Spleen (tissue), 11 donors: Measurements from ENCODE around the gene GALNT17. TPM values are rescaled to one million over a fixed set of nuclear protein-coding genes. Genes with fewer than 3 reads are reported as not detected.

Experiments used
- DNase-seq: peaks from one replicate; pipeline ENCODE4 v3.0.0-alpha.2; 2020
- H3K27ac ChIP-seq, 8 donors: fragments of 200-600 bp; sonication (generic) in 7 of 8; 1 replicate in 4 of 8; 2 replicates in 4 of 8; pipeline versions ENCODE4 v1.5.0 to v1.8.0; 2016 to 2021; ENCODE audit warnings: inconsistent platforms in 4 of 8, mild to moderate bottlenecking in 4 of 8, moderate library complexity in 1 of 8
- H3K27me3 ChIP-seq, 7 donors: fragments of 200-600 bp; sonication (generic) in 6 of 7; replicated peaks in 1 of 7; 1 replicate in 4 of 7; 2 replicates in 3 of 7; pipeline versions ENCODE4 v1.5.0 to v1.8.0; 2016 to 2021; ENCODE audit warnings: inconsistent platforms in 3 of 7, mild to moderate bottlenecking in 1 of 7
- H3K36me3 ChIP-seq, 6 donors: fragments of 200-600 bp; sonication (generic) in 5 of 6; 1 replicate in 4 of 6; 2 replicates in 2 of 6; pipeline versions ENCODE4 v1.5.0 to v1.8.0; 2016 to 2021; ENCODE audit warnings: inconsistent platforms in 2 of 6
- H3K4me1 ChIP-seq, 6 donors: fragments of 200-600 bp; sonication (generic) in 5 of 6; 1 replicate in 3 of 6; 2 replicates in 3 of 6; pipeline versions ENCODE4 v1.5.0 to v1.8.0; 2016 to 2021; ENCODE audit warnings: inconsistent platforms in 3 of 6
- H3K4me3 ChIP-seq, 8 donors: fragments of 200-600 bp; sonication (generic) in 7 of 8; 1 replicate in 4 of 8; 2 replicates in 4 of 8; pipeline versions ENCODE4 v1.5.0 to v1.8.0; 2016 to 2021; ENCODE audit warnings: inconsistent platforms in 4 of 8, mild to moderate bottlenecking in 4 of 8, moderate library complexity in 2 of 8
- H3K9me3 ChIP-seq, 8 donors: fragments of 200-600 bp; sonication (generic) in 7 of 8; 1 replicate in 4 of 8; 2 replicates in 4 of 8; pipeline versions ENCODE4 v1.5.0 to v1.8.0; 2016 to 2021; ENCODE audit warnings: inconsistent platforms in 4 of 8
- POLR2A ChIP-seq, 3 donors: fragments of 450-650 bp; IDR thresholded peaks; one replicate each; pipeline ENCODE4 v1.5.1; 2017; ENCODE audit warnings: antibody characterized with exemption in 3 of 3, mild to moderate bottlenecking in 1 of 3
- POLR2AphosphoS5 ChIP-seq, 3 donors: sonication (generic); formaldehyde crosslinking; IDR thresholded peaks; one replicate each; pipeline ENCODE4 v1.5.1; 2017; ENCODE audit warnings: antibody characterized with exemption in 3 of 3
- WGBS, 5 donors: extraction: QIAGEN DNeasy Blood & Tissue Kit in 3 of 5; methylation state at CpG; one replicate each; pipeline versions ENCODE4 v1.1.5 to v1.1.7; 2013 to 2018; 5-methylcytosine and 5-hydroxymethylcytosine counted together
- intact Hi-C: fragments of 100-400 bp; cut with DNase I; formaldehyde crosslinking; loops from one replicate; pipeline ENCODE4 v1.15.0; 2023; ENCODE audit warnings: low total_unique reads
- polyA plus RNA-seq, 3 donors: library from polyadenylated mRNA; stranded (reverse); fragments of 200-250 nt; gene quantifications; one replicate each; pipeline ENCODE4 v1.2.1, GENCODE V29; 2013
- total RNA-seq, 7 donors: library from RNA; depleted of rRNA in 3 of 7; stranded (reverse); fragments of >200 nt in 3 of 7; fragmentation: NEBNext Ultra II Directional in 4 of 7; extraction: Animal tissue kit (Norgen Biotek cat#: 25700) in 4 of 7; gene quantifications; one replicate each; pipeline versions ENCODE4 v1.1.0 to v1.2.1, GENCODE V29; 2016 to 2021
- TF ChIP-seq, protein P1 (sequence below), 11 experiments: fragments of 200-600 bp in 7 of 11; fragments of 450-650 bp in 4 of 11; sonication (generic) in 4 of 11; IDR thresholded peaks in 8 of 11; conservative IDR thresholded peaks in 3 of 11; 1 replicate in 7 of 11; 2 replicates in 4 of 11; pipeline versions ENCODE4 v1.4.0 to v1.8.0; 2016 to 2021; ENCODE audit warnings: antibody characterized with exemption in 11 of 11, inconsistent platforms in 4 of 11, mild to moderate bottlenecking in 1 of 11
- donor health status: healthy with polysubstance abuse.
- donor health status: DM: no; HTN: no; CAD: no; lungs with moderate emphysema.
- donor health status: DM: no; HTN: no; CAD: no.
- donor health status: Bipolar disorder and iron deficiency.
- donor health status: healthy.
- donor health status: DM: no; HTN: no; CAD: no.
- donor health status: DM: yes; HTN: yes; CAD: no.

The GALNT17 gene
- total and polyA plus RNA-seq, 10 donors: 0.39 to 10.8 (median 3.1) TPM

- DNase-seq: no peak
- TF ChIP-seq, protein P1, sequence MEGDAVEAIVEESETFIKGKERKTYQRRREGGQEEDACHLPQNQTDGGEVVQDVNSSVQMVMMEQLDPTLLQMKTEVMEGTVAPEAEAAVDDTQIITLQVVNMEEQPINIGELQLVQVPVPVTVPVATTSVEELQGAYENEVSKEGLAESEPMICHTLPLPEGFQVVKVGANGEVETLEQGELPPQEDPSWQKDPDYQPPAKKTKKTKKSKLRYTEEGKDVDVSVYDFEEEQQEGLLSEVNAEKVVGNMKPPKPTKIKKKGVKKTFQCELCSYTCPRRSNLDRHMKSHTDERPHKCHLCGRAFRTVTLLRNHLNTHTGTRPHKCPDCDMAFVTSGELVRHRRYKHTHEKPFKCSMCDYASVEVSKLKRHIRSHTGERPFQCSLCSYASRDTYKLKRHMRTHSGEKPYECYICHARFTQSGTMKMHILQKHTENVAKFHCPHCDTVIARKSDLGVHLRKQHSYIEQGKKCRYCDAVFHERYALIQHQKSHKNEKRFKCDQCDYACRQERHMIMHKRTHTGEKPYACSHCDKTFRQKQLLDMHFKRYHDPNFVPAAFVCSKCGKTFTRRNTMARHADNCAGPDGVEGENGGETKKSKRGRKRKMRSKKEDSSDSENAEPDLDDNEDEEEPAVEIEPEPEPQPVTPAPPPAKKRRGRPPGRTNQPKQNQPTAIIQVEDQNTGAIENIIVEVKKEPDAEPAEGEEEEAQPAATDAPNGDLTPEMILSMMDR (IDR thresholded peaks at IDR 0.05 in 8 of 11, conservative IDR thresholded peaks at IDR 0.05 in 3 of 11): no peak
- TF ChIP-seq POLR2A (IDR thresholded peaks at IDR 0.05) (no peak), POLR2AphosphoS5 (IDR thresholded peaks at IDR 0.05) (no peak)
- H3K36me3 ChIP-seq: no peaks in the 10 kb centered on the region
- no peaks in the 10 kb centered on the region for H3K27me3 ChIP-seq
- intact Hi-C loops: no loop called here
- H3K4me3 ChIP-seq: no peak overlapping the region
- H3K27ac ChIP-seq: no peak overlapping the region
- H3K9me3 ChIP-seq: peaks cover 0 to 72% (median 13%) of the 10 kb centered on the region in 8 donors
- H3K4me1 ChIP-seq: no peaks in the 10 kb centered on the region
- WGBS, 5 donors: 79 to 89% (median 86%) methylated on average over 6 of the region's 6 CpGs
Observed at GRCh38 chr7:71408271-71408670, 276.3 kb downstream of the GALNT17 start.

DNA sequence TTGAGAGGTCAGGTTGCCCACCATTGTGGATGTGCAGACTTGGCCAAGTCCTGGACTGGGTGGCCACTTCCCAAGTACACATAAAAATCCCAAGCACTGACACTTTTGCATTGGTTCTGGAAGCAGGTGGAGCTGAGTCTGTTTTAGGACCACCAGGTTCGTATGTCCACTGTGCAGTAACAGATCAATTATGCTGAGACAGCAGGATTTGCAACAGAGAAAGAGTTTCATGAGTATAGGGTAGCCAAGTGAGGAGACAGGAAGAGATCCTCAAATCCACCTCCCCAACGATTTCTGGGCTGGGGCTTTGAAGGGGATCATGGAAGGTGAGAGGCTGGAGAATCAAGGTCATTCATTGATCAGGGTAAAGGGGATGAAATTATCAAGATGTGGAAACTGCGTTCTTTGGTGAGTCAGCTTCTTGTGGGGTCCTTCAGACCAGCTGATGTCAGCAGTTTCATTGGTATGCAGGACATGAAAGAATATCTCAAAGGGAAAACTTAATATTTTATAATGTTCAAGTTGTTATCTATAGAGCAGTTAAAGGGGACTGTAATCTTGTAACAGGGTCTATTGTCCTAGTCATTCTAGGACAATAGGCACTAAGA lies 277.7 kb downstream of the GALNT17 start:
- intact Hi-C loops: no loop called here
- no peaks in the 10 kb centered on the region for H3K36me3 ChIP-seq
- H3K9me3 ChIP-seq: peaks cover 0 to 86% (median 15%) of the 10 kb centered on the region in 8 donors
- H3K4me3 ChIP-seq: no peak overlapping the region
- no peak overlapping the region for H3K27ac ChIP-seq
- TF ChIP-seq, protein P1 (IDR thresholded peaks at IDR 0.05 in 8 of 11, conservative IDR thresholded peaks at IDR 0.05 in 3 of 11): no peak
- TF ChIP-seq POLR2AphosphoS5 (IDR thresholded peaks at IDR 0.05): no peak
- TF ChIP-seq POLR2A (IDR thresholded peaks at IDR 0.05): no peak
- no peaks in the 10 kb centered on the region for H3K27me3 ChIP-seq
- no peaks in the 10 kb centered on the region for H3K4me1 ChIP-seq
- 61 to 88% (median 66%) methylated on average over 3 of the region's 3 CpGs for WGBS, 5 donors
- no peak for DNase-seq

DNA sequence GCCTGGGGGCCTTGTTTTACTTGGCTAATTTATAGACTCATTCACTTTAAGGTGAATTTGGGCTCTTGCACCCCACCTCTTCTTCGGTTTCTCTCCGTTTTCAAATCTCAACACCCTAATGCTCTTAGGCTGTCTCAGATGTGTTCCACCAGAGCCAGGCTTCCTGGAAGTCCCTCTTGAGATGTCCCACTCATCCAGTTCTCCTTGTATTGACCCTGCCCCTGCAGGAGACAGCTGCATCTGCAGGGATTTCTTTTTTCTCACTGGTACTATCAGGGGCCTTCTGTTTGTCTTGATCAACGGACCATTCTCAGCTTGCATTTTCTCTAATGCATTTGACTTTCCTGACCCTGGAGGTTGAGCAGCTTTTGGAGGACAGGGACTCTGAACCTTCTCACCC lies 279.5 kb downstream of the GALNT17 start:
- WGBS, 5 donors: 80 to 95% (median 87%) methylated on average over 3 of the region's 3 CpGs

GRCh38 chr7:71414490-71414889 lies 282.5 kb downstream of the GALNT17 start:
- Histone ChIP-seq H3K9me3 (peaks cover 0 to 81% (median 12%) of the 10 kb centered on the region in 8 donors), H3K36me3 (no peaks in the 10 kb centered on the region), H3K4me3 (no peak overlapping the region), H3K4me1 (no peaks in the 10 kb centered on the region), H3K27ac (no peak overlapping the region), H3K27me3 (no peaks in the 10 kb centered on the region)
- intact Hi-C loops: no loop called here
- 37 to 47% (median 41%) methylated on average over 6 of the region's 6 CpGs for WGBS, 5 donors
- no peak for DNase-seq
- TF ChIP-seq POLR2AphosphoS5 (IDR thresholded peaks at IDR 0.05) (no peak), POLR2A (IDR thresholded peaks at IDR 0.05) (no peak)
- TF ChIP-seq, protein P1 (IDR thresholded peaks at IDR 0.05 in 8 of 11, conservative IDR thresholded peaks at IDR 0.05 in 3 of 11): no peak

More for the DNA sequence above, 279.5 kb downstream of the GALNT17 start:
- DNase-seq: no peak
- Histone ChIP-seq H3K4me1 (no peaks in the 10 kb centered on the region), H3K27me3 (no peaks in the 10 kb centered on the region), H3K36me3 (no peaks in the 10 kb centered on the region), H3K9me3 (peaks cover 0 to 94% (median 18%) of the 10 kb centered on the region in 8 donors), H3K27ac (no peak overlapping the region), H3K4me3 (no peak overlapping the region)
- TF ChIP-seq POLR2A (IDR thresholded peaks at IDR 0.05): no peak
- intact Hi-C loops: no loop called here
